Activated CD8-positive, alpha-beta memory T cell treated with anti-CD3 and anti-CD28 coated beads, Interleukin-2, amount 50 U/mL, for 48 hours (primary cell): ENCODE measurements around the gene SKAP1.

Experiments used
- DNase-seq: peaks from one replicate; pipeline ENCODE4 v3.0.0-alpha.2; 2020

The SKAP1 gene

DNA sequence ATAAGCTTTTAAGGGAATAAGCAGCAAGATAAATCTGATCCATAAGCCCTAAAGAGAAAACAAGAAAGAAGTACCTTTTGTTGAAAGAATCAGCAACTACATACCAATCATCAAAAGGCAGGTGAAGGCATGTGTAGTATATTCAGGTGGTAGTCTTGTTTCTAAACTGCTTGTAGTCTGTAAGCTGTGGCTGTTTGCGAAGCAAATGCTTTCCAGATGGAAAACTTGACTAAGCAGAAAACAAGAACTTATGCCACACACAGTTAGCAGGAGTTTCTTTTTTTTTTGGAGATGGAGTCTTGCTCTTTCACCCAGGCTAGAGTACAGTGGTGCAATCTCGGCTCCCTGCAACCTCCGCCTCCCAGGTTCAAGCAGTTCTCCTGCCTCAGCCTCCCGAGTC lies 334.4 kb downstream of the SKAP1 start:
- no peak for DNase-seq

DNA sequence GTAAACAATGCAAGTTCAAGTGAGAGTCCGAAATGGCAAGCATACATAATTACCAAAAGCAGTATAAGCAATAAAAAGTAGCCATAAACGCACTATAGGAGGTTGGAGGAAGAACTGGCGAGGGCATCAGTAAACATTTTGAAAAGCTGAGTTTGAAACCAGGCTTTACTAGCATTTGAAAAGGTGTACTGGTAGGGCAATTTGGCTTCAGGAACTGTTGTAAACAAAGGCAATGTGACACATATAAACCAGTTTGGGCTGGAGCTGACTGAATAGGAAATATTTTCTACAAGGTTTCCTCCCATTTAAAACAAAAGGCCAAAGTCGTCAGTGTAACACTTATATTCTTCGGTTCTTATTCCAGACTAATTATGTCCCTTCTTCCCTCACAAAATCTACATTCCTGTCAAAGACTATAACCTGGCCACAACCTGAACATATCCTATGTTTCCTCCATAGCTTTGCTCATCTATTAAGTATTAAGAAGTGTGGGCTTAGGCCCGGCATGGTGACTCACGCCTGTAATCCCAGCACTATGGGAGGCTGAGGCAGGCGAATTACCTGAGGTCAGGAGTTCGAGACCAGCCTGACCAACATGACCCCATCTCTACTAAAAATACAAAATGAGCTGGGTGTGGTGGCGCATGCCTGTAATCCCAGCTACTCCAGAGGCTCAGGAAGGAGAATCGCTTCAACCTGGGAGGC lies 336.5 kb downstream of the SKAP1 start:
- no peak for DNase-seq

DNA sequence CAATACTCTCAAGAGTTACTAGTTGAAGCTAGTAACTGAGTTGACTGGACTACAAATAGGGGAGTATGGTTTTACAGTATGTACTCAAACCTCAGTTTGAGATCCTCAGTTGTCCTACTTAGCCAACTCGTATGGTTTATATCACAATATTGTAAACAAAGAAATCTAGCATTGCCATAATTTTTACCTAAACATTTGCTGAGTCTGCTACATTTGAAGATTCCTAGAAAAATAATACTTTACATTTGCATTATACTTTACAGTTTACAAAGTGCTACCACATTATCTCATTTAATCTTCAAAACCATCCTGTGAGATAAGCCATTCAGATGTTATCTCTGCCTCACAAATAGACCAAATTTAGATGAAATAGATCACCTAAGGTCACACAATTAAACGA lies 345.1 kb downstream of the SKAP1 start:
- no peak for DNase-seq
